ENCODE measurements around the gene TMEM81.

Gene TMEM81

GRCh38 chr1:205041998-205042910 is 42.0 kb downstream of the TMEM81 start:
- Histone ChIP-seq H3K36me3 (replicated peaks; ENCODE audit: low read depth, low read length) (no peaks in the 10 kb centered on the region), H3K4me2 (ENCODE audit: low read length) (no peak overlapping the region), H3K4me3 (ENCODE audit: low read length) (no peak overlapping the region), H3K79me2 (ENCODE audit: low read length) (no peaks in the 10 kb centered on the region), H3K27me3 (ENCODE audit: low read depth, low read length) (peaks cover 80% of the 10 kb centered on the region), H3K9me3 (ENCODE audit: insufficient read depth, low read length) (no peaks in the 10 kb centered on the region), H4K20me1 (ENCODE audit: insufficient read depth, low read length) (no peaks in the 10 kb centered on the region), H3K4me1 (ENCODE audit: low read length) (no peaks in the 10 kb centered on the region), H3K9ac (ENCODE audit: low read length) (no peak overlapping the region), H3K27ac (ENCODE audit: low read length) (no peak overlapping the region), H2AFZ (ENCODE audit: low read depth, low read length) (no peak overlapping the region)
- TF ChIP-seq, protein P1, sequence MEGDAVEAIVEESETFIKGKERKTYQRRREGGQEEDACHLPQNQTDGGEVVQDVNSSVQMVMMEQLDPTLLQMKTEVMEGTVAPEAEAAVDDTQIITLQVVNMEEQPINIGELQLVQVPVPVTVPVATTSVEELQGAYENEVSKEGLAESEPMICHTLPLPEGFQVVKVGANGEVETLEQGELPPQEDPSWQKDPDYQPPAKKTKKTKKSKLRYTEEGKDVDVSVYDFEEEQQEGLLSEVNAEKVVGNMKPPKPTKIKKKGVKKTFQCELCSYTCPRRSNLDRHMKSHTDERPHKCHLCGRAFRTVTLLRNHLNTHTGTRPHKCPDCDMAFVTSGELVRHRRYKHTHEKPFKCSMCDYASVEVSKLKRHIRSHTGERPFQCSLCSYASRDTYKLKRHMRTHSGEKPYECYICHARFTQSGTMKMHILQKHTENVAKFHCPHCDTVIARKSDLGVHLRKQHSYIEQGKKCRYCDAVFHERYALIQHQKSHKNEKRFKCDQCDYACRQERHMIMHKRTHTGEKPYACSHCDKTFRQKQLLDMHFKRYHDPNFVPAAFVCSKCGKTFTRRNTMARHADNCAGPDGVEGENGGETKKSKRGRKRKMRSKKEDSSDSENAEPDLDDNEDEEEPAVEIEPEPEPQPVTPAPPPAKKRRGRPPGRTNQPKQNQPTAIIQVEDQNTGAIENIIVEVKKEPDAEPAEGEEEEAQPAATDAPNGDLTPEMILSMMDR (IDR thresholded peaks at IDR 0.05; ENCODE audit: low read depth, low read length) = no peak
- no peak for TF ChIP-seq EZH2phosphoT487 (IDR thresholded peaks at IDR 0.05; ENCODE audit: low read depth)

DNA sequence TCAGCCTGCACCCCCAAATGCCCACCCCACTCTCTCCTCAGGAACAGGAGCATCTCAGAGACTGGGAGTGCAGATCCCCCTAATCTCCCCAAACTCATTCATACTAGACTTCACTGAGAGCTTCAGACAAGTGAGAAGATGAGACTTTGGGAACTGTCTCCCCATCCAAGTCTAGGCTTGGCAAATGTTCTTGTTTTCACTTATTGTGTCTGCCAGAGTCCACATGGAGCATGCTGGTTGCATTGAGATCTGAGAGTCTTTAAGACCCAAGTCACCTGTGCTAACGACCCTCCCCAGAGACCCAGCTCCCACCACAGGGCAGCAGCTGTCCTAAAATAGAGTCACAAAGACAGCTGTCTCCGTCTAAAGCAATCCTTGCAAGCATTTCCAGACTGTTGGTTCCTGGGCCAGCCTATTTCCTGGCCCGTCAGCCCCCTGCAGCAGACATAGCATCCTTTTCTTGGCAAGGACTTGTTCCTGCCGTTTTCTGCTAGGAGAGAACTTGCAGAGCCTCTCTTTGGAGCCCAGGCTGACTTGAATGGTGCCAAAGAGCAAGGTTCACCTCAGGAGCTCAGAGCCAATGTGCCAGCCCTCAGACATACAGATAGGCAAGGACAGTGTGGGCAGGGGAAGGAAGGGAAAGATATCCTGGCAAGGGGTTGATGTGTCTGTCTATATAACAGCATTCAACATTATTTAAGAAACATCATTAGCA is 43.1 kb downstream of the TMEM81 start:
- Histone ChIP-seq H4K20me1 (ENCODE audit: insufficient read depth, low read length) (no peaks in the 10 kb centered on the region), H2AFZ (ENCODE audit: low read depth, low read length) (no peak overlapping the region), H3K4me3 (ENCODE audit: low read length) (no peak overlapping the region), H3K4me1 (ENCODE audit: low read length) (no peaks in the 10 kb centered on the region), H3K36me3 (replicated peaks; ENCODE audit: low read depth, low read length) (no peaks in the 10 kb centered on the region), H3K79me2 (ENCODE audit: low read length) (no peaks in the 10 kb centered on the region), H3K27ac (ENCODE audit: low read length) (no peak overlapping the region), H3K4me2 (ENCODE audit: low read length) (no peak overlapping the region), H3K9ac (ENCODE audit: low read length) (no peak overlapping the region), H3K27me3 (ENCODE audit: low read depth, low read length) (peaks cover 72% of the 10 kb centered on the region), H3K9me3 (ENCODE audit: insufficient read depth, low read length) (no peaks in the 10 kb centered on the region)
- TF ChIP-seq EZH2phosphoT487 (IDR thresholded peaks at IDR 0.05; ENCODE audit: low read depth) = no peak
- TF ChIP-seq, protein P1 (IDR thresholded peaks at IDR 0.05; ENCODE audit: low read depth, low read length) = no peak

DNA sequence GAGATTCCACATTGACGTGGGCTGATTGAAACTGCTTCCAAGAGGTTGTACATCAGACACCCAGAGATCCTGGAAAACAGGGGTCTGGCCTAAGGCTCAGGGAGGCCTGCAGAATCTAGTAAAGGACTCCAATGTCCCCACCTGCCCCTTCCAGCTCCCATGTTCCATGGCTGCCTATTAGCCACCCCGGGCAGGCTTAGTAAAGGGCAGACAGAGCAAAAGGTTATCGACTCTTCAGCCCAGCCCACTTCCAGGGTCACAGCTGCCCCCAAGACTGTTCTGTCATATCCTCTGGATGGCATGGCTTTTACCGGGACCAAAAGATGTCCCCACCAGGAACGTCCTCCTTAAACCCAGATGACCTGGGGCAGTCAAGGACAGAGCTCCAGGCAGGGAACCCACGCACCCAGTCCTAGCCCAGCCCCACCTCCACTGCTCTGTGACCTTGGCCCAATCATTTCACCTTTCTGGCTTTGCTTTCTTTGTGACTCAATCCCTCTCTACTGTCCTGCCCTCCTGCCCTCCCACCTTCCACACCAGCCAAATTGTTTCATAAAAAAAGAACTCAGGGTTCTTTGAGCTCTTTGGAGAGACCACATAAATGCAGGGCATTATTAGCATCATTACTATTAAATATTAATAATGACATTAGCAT is 46.0 kb downstream of the TMEM81 start:
- H3K9me3 ChIP-seq (ENCODE audit: insufficient read depth, low read length) = no peaks in the 10 kb centered on the region
- TF ChIP-seq, protein P1 (IDR thresholded peaks at IDR 0.05; ENCODE audit: low read depth, low read length) = no peak
- no peak for TF ChIP-seq EZH2phosphoT487 (IDR thresholded peaks at IDR 0.05; ENCODE audit: low read depth)
- no peak overlapping the region for H3K9ac ChIP-seq (ENCODE audit: low read length)
- no peak overlapping the region for H2AFZ ChIP-seq (ENCODE audit: low read depth, low read length)
- H3K27ac ChIP-seq (ENCODE audit: low read length) = no peak overlapping the region
- no peaks in the 10 kb centered on the region for H3K4me1 ChIP-seq (ENCODE audit: low read length)
- no peaks in the 10 kb centered on the region for H4K20me1 ChIP-seq (ENCODE audit: insufficient read depth, low read length)
- H3K27me3 ChIP-seq (ENCODE audit: low read depth, low read length) = peaks cover 60% of the 10 kb centered on the region
- H3K4me2 ChIP-seq (ENCODE audit: low read length) = no peak overlapping the region
- H3K36me3 ChIP-seq (replicated peaks; ENCODE audit: low read depth, low read length) = no peaks in the 10 kb centered on the region
- H3K4me3 ChIP-seq (ENCODE audit: low read length) = no peak overlapping the region
- no peaks in the 10 kb centered on the region for H3K79me2 ChIP-seq (ENCODE audit: low read length)

DNA sequence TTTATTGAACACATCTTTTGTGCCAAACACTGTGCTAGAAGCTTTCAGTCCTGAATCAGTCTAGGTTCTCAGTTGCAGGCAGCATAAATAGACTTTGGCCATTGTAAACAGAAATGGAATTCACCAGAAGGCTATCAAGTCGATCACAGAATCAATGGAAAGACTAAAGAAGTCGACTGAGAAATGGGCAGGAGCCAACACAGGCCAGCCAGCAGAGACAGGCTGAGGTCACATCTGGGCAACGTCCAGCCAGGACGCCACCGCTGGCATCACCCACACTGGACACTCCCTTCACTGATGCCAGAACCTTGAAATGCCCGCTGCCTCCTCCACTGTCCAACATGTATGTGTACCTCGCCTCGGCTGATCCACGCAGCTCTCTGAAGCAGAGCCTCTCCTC is 46.7 kb downstream of the TMEM81 start:
- Histone ChIP-seq H3K4me3 (ENCODE audit: low read length) (no peak overlapping the region), H4K20me1 (ENCODE audit: insufficient read depth, low read length) (no peaks in the 10 kb centered on the region), H2AFZ (ENCODE audit: low read depth, low read length) (no peak overlapping the region), H3K27me3 (ENCODE audit: low read depth, low read length) (peaks cover 63% of the 10 kb centered on the region), H3K79me2 (ENCODE audit: low read length) (no peaks in the 10 kb centered on the region), H3K4me1 (ENCODE audit: low read length) (no peaks in the 10 kb centered on the region), H3K4me2 (ENCODE audit: low read length) (no peak overlapping the region), H3K9ac (ENCODE audit: low read length) (no peak overlapping the region), H3K27ac (ENCODE audit: low read length) (no peak overlapping the region), H3K36me3 (replicated peaks; ENCODE audit: low read depth, low read length) (no peaks in the 10 kb centered on the region), H3K9me3 (ENCODE audit: insufficient read depth, low read length) (no peaks in the 10 kb centered on the region)
- no peak for TF ChIP-seq EZH2phosphoT487 (IDR thresholded peaks at IDR 0.05; ENCODE audit: low read depth)
- TF ChIP-seq, protein P1 (IDR thresholded peaks at IDR 0.05; ENCODE audit: low read depth, low read length) = no peak

Measured in OCI-LY3 (cell line).